H1 (cell line): ENCODE results near the gene JAKMIP1. TPM values are rescaled to one million over a fixed set of nuclear protein-coding genes. Genes with fewer than 3 reads are reported as not detected.

Experiments
- CTCF ChIA-PET: fragments of 300-600 bp; sonication (Branson Sonifier 250); formaldehyde crosslinking; loops from one replicate; lab custom pipeline; 2021; ENCODE audit not compliant: partially characterized antibody; lab: Charles Lee
- POLR2A ChIA-PET: fragments of 300-600 bp; sonication (Branson Sonifier 250); formaldehyde crosslinking; loops from one replicate; lab custom pipeline; 2021; ENCODE audit warnings: inconsistent platforms; ENCODE audit not compliant: partially characterized antibody; lab: Charles Lee
- DNase-seq, 2 experiments: peaks; one replicate each; pipeline versions ENCODE4 v3.0.0 to v3.0.0-alpha.2; 2010 to 2022; ENCODE audit warnings: low spot score in 2 of 2, low read depth in 1 of 2, mixed read lengths in 1 of 2
- FAIRE-seq: peaks from 2 replicates; lab custom pipeline; 2011; peaks lifted over from hg19 to GRCh38; lab: Jason Lieb, UNC
- H2AFZ ChIP-seq: 2 replicates; pipeline ENCODE4 v1.8.1; 2012; ENCODE audit warnings: low read length, inconsistent platforms
- H2AK5ac ChIP-seq: 2 replicates; pipeline ENCODE4 v1.6.1; 2013; ENCODE audit warnings: low read depth, low read length
- H2BK120ac ChIP-seq: replicated peaks from 2 replicates; pipeline ENCODE3; 2013; ENCODE audit warnings: low read depth, low read length, inconsistent platforms
- H2BK12ac ChIP-seq: 2 replicates; pipeline ENCODE4 v1.6.1; 2013; ENCODE audit warnings: low read depth, low read length
- H2BK15ac ChIP-seq: 2 replicates; pipeline ENCODE4 v1.6.1; 2013; ENCODE audit warnings: low read length
- H2BK20ac ChIP-seq: 2 replicates; pipeline ENCODE4 v1.6.1; 2013; ENCODE audit warnings: low read length
- H2BK5ac ChIP-seq: 2 replicates; pipeline ENCODE4 v1.6.1; 2013; ENCODE audit warnings: low read depth, low read length
- H3K14ac ChIP-seq: 2 replicates; pipeline ENCODE4 v1.6.1; 2013; ENCODE audit warnings: inconsistent platforms; ENCODE audit not compliant: insufficient read length
- H3K18ac ChIP-seq: 2 replicates; pipeline ENCODE4 v1.6.1; 2013; ENCODE audit warnings: low read length; ENCODE audit errors: extremely low read depth
- H3K23ac ChIP-seq: 2 replicates; pipeline ENCODE4 v1.6.1; 2013; ENCODE audit warnings: inconsistent platforms; ENCODE audit not compliant: insufficient read length
- H3K23me2 ChIP-seq: 2 replicates; pipeline ENCODE4 v1.6.1; 2013; ENCODE audit warnings: low read depth, low read length
- H3K27ac ChIP-seq: 2 replicates; pipeline ENCODE4 v1.6.1; 2011; ENCODE audit warnings: low read depth, low read length, inconsistent platforms
- H3K27me3 ChIP-seq, 4 experiments: replicated peaks in 1 of 4; 1 replicate in 1 of 4; 2 replicates in 3 of 4; pipeline versions ENCODE4 v1.6.1 to v1.8.1; 2011 to 2013; ENCODE audit warnings: low read length in 3 of 4, mild to moderate bottlenecking in 3 of 4, inconsistent platforms in 2 of 4, mixed read lengths in 2 of 4, moderate library complexity in 1 of 4; ENCODE audit not compliant: control insufficient read depth in 3 of 4, insufficient read depth in 3 of 4; ENCODE audit errors: extremely low read depth in 1 of 4
- H3K36me3 ChIP-seq, 4 experiments: 2 replicates each; pipeline versions ENCODE4 v1.6.1 to v1.8.1; 2011 to 2013; ENCODE audit warnings: mild to moderate bottlenecking in 4 of 4, low read length in 3 of 4, moderate library complexity in 2 of 4, control low read depth in 1 of 4, inconsistent platforms in 1 of 4; ENCODE audit not compliant: insufficient read depth in 4 of 4, control insufficient read depth in 2 of 4
- H3K4ac ChIP-seq: replicated peaks from 2 replicates; pipeline ENCODE3; 2013; ENCODE audit warnings: low read length, low read depth, mixed read lengths, inconsistent platforms; ENCODE audit not compliant: insufficient read length
- H3K4me1 ChIP-seq, 4 experiments: replicated peaks in 1 of 4; 1 replicate in 1 of 4; 2 replicates in 3 of 4; pipeline versions ENCODE4 v1.6.1 to v1.8.1; 2011 to 2013; ENCODE audit warnings: low read length in 3 of 4, inconsistent platforms in 2 of 4, mixed read lengths in 1 of 4; ENCODE audit not compliant: insufficient read depth in 4 of 4, control insufficient read depth in 3 of 4
- H3K4me2 ChIP-seq, 2 experiments: 2 replicates each; pipeline versions ENCODE4 v1.6.1 to v1.8.1; 2011 to 2013; ENCODE audit warnings: low read depth in 2 of 2, low read length in 2 of 2, control low read depth in 1 of 2, inconsistent platforms in 1 of 2, mild to moderate bottlenecking in 1 of 2; ENCODE audit not compliant: insufficient read depth in 1 of 2
- H3K4me3 ChIP-seq, 4 experiments: fragments of 200-600, 300-600 bp in 1 of 4; sonication (generic), shearing (Covaris generic), sonication (Bioruptor Twin) in 1 of 4; 2 replicates each; pipeline versions ENCODE4 v1.5.1 to v1.8.1; 2011 to 2016; ENCODE audit warnings: low read length in 4 of 4, low read depth in 3 of 4, control low read depth in 2 of 4, inconsistent platforms in 2 of 4, mild to moderate bottlenecking in 2 of 4, mixed read lengths in 1 of 4, moderate library complexity in 1 of 4; ENCODE audit not compliant: insufficient read depth in 2 of 4; ENCODE audit errors: extremely low read depth in 1 of 4
- H3K56ac ChIP-seq: replicated peaks from 2 replicates; pipeline ENCODE3; 2013; ENCODE audit warnings: low read depth, mild to moderate bottlenecking, mixed read lengths, low read length, inconsistent platforms; ENCODE audit not compliant: insufficient read length
- H3K79me1 ChIP-seq: 2 replicates; pipeline ENCODE4 v1.6.1; 2013; ENCODE audit warnings: low read depth, low read length, control low read depth
- H3K79me2 ChIP-seq, 2 experiments: 2 replicates each; pipeline versions ENCODE4 v1.6.1 to v1.8.1; 2012 to 2013; ENCODE audit warnings: low read length in 2 of 2, mild to moderate bottlenecking in 2 of 2, inconsistent platforms in 1 of 2; ENCODE audit not compliant: insufficient read depth in 2 of 2, control insufficient read depth in 1 of 2
- H3K9ac ChIP-seq, 4 experiments: replicated peaks in 1 of 4; 1 replicate in 1 of 4; 2 replicates in 3 of 4; pipeline versions ENCODE4 v1.6.1 to v1.8.1; 2011 to 2013; ENCODE audit warnings: low read depth in 3 of 4, low read length in 3 of 4, control low read depth in 2 of 4, mild to moderate bottlenecking in 2 of 4, moderate library complexity in 2 of 4, inconsistent platforms in 1 of 4; ENCODE audit errors: extremely low read depth in 1 of 4
- H3K9me3 ChIP-seq, 2 experiments: 2 replicates each; pipeline versions ENCODE4 v1.6.1 to v1.8.1; 2012 to 2013; ENCODE audit warnings: mild to moderate bottlenecking in 2 of 2, moderate library complexity in 2 of 2, control low read depth in 1 of 2, inconsistent platforms in 1 of 2, low read depth in 1 of 2, low read length in 1 of 2, mixed read lengths in 1 of 2; ENCODE audit not compliant: insufficient read depth in 2 of 2
- H4K20me1 ChIP-seq, 2 experiments: replicated peaks in 1 of 2; 2 replicates each; pipeline versions ENCODE3 to v1.8.1; 2011 to 2013; ENCODE audit warnings: inconsistent platforms in 2 of 2, low read length in 2 of 2, mild to moderate bottlenecking in 1 of 2; ENCODE audit not compliant: insufficient read depth in 2 of 2, control insufficient read depth in 1 of 2
- H4K5ac ChIP-seq: 2 replicates; pipeline ENCODE4 v1.6.1; 2013; ENCODE audit warnings: low read length, low read depth, mixed read lengths, inconsistent platforms; ENCODE audit not compliant: insufficient read length
- H4K8ac ChIP-seq: 2 replicates; pipeline ENCODE4 v1.8.0; 2013; ENCODE audit warnings: mild to moderate bottlenecking, moderate library complexity, low read length, inconsistent platforms; ENCODE audit not compliant: insufficient read depth; ENCODE audit errors: extremely low read depth
- H4K91ac ChIP-seq: replicated peaks from 2 replicates; pipeline ENCODE3; 2013; ENCODE audit warnings: low read length, mixed read lengths, inconsistent platforms; ENCODE audit not compliant: insufficient read length
- ATF2 ChIP-seq: IDR thresholded peaks from 2 replicates; pipeline ENCODE4 v1.6.1; 2012; ENCODE audit warnings: low read length, inconsistent platforms
- BCL11A ChIP-seq, 2 experiments: IDR thresholded peaks; one replicate each; pipeline ENCODE4 v1.6.1; 2011; ENCODE audit warnings: low read depth in 2 of 2, low read length in 2 of 2, mild to moderate bottlenecking in 2 of 2
- CHD2 ChIP-seq: IDR thresholded peaks from 2 replicates; pipeline ENCODE4 v1.6.1; 2012; ENCODE audit warnings: low read length, improper control_type of control experiment
- HDAC6 ChIP-seq: IDR thresholded peaks from one replicate; pipeline ENCODE4 v1.7.1; 2012; ENCODE audit warnings: low read depth, mild to moderate bottlenecking, inconsistent platforms, low read length, moderate library complexity
- JUND ChIP-seq: IDR thresholded peaks from 2 replicates; pipeline ENCODE4 v1.6.1; 2011; ENCODE audit warnings: mild to moderate bottlenecking, improper control_type of control experiment, low read length
- NRF1 ChIP-seq: IDR thresholded peaks from 2 replicates; pipeline ENCODE4 v1.6.1; 2011; ENCODE audit warnings: mild to moderate bottlenecking, low read depth, low read length, improper control_type of control experiment
- RBBP5 ChIP-seq: IDR thresholded peaks from 2 replicates; pipeline ENCODE4 v1.7.1; 2012; ENCODE audit warnings: low read depth, mild to moderate bottlenecking, inconsistent platforms, low read length, moderate library complexity, borderline replicate concordance
- SP4 ChIP-seq: IDR thresholded peaks from 2 replicates; pipeline ENCODE4 v1.6.1; 2012; ENCODE audit warnings: low read length, inconsistent platforms
- SRF ChIP-seq: IDR thresholded peaks from 2 replicates; pipeline ENCODE4 v1.6.1; 2011; ENCODE audit warnings: mild to moderate bottlenecking, low read depth, low read length, moderate library complexity
- TAF7 ChIP-seq: optimal IDR thresholded peaks from 2 replicates; pipeline ENCODE3; 2011; ENCODE audit warnings: low read depth, mild to moderate bottlenecking, inconsistent platforms, low read length, moderate library complexity, borderline replicate concordance
- WGBS, 2 experiments: shearing (Covaris generic) in 1 of 2; methylation state at CpG; one replicate each; pipeline versions ENCODE4 v1.1.6 to v1.1.7; 2013 to 2015; ENCODE audit warnings: low lambda C conversion rate in 2 of 2, mixed read lengths in 2 of 2, inconsistent platforms in 1 of 2, low coverage in 1 of 2, missing lambda C conversion rate in 1 of 2; ENCODE audit not compliant: insufficient replicate concordance in 2 of 2, insufficient coverage in 1 of 2, insufficient read length in 1 of 2; ENCODE audit errors: extremely low coverage in 1 of 2, missing lambda C conversion rate in 1 of 2; 5-methylcytosine and 5-hydroxymethylcytosine counted together
- polyA plus RNA-seq, 7 experiments: library from polyadenylated mRNA; depleted of rRNA in 3 of 7; stranded (reverse) in 5 of 7; unstranded in 2 of 7; fragments of >200 nt in 5 of 7; fragments of 200-250 nt in 2 of 7; gene quantifications; 1 replicate in 5 of 7; 2 replicates in 1 of 7; 4 replicates in 1 of 7; pipeline versions ENCODE4 v1.2.1 to v1.2.3, GENCODE V29; 2011 to 2013; ENCODE audit warnings: missing spikeins in 2 of 7, mixed read lengths in 2 of 7
- total RNA-seq: library from RNA; stranded (reverse); fragmentation: NEBNext Ultra II Directional; extraction: Animal tissue kit (Norgen Biotek cat#: 25700); gene quantifications from 2 replicates; pipeline ENCODE4 v1.2.1, GENCODE V29; 2021

The JAKMIP1 gene
- total and polyA plus RNA-seq, 2 of the 8 experiments (the other 6 are each of a cell fraction or from before 2014, with no cell fraction given): 2.5 to 4.4 TPM

- no peak overlapping the region for H3K4me2 ChIP-seq
- H3K18ac ChIP-seq: no peak overlapping the region
- H3K4me3 ChIP-seq: no peak overlapping the region
- H2AK5ac ChIP-seq: no peak overlapping the region
- WGBS, 2 experiments: 85% methylated on average over 7 of the region's 7 CpGs; no CpG with 5 or more reads in 1 of the 2 experiments
- H2BK15ac ChIP-seq: no peak overlapping the region
- no peak overlapping the region for H3K56ac ChIP-seq
- no peaks in the 10 kb centered on the region for H3K36me3 ChIP-seq
- no peaks in the 10 kb centered on the region for H3K23me2 ChIP-seq
- no peak overlapping the region for H2BK120ac ChIP-seq
- no peaks in the 10 kb centered on the region for H3K27me3 ChIP-seq
- no peak for FAIRE-seq
- H3K4me1 ChIP-seq: peaks cover 9 to 14% (median 11%) of the 10 kb centered on the region in 4 experiments
- H3K27ac ChIP-seq: no peak overlapping the region
- H2BK12ac ChIP-seq: no peak overlapping the region
- ChIA-PET CTCF (interaction anchor here (1.0 to 1.6 kb wide), 5 partner anchors 10 to 76 kb away, joined by 3 to 6 read pairs (median 3); no protein-coding TSS in a partner anchor), POLR2A (interaction anchor here (1.9 kb wide), 1 partner anchor 17 kb away, joined by 4 read pairs; no protein-coding TSS in a partner anchor)
- H2AFZ ChIP-seq: no peak overlapping the region
- H3K79me2 ChIP-seq: no peaks in the 10 kb centered on the region
- H2BK20ac ChIP-seq: no peak overlapping the region
- no peak overlapping the region for H4K5ac ChIP-seq
- H3K4ac ChIP-seq: no peak overlapping the region
- H2BK5ac ChIP-seq: no peak overlapping the region
- no peak for DNase-seq
- no peak overlapping the region for H3K14ac ChIP-seq
- no peaks in the 10 kb centered on the region for H3K9me3 ChIP-seq
- no peak overlapping the region; a peak in 1 of 7 replicates for H3K9ac ChIP-seq
- no peaks in the 10 kb centered on the region for H4K20me1 ChIP-seq
- no peak overlapping the region for H4K8ac ChIP-seq
- H4K91ac ChIP-seq: no peak overlapping the region
- no peaks in the 10 kb centered on the region for H3K79me1 ChIP-seq
- no peak overlapping the region for H3K23ac ChIP-seq
- TF ChIP-seq HDAC6: no peak
- TF ChIP-seq TAF7: no peak
- no peak for TF ChIP-seq ATF2
- no peak for TF ChIP-seq RBBP5
- TF ChIP-seq JUND: no peak
- TF ChIP-seq CHD2: no peak
- TF ChIP-seq SRF: no peak
- TF ChIP-seq BCL11A (IDR thresholded peaks at IDR 0.05; ENCODE audit: low read depth in 2 of 2, low read length in 2 of 2): no peak
- TF ChIP-seq NRF1: no peak
- TF ChIP-seq SP4: no peak
Observed at GRCh38 chr4:6153874-6154273, 46.5 kb downstream of the JAKMIP1 start.
